Activated naive CD8-positive, alpha-beta T cell treated with anti-CD3 and anti-CD28 coated beads, Interleukin-2, amount 50 U/mL, for 16 hours (primary cell): Measurements from ENCODE around the gene EFL1.
"Not testable (repeated sequence)": the region's sequence is repeated elsewhere in the genome, so short reads cannot be mapped to it uniquely, and the experiment has no call there.

Experiments
- DNase-seq: peaks from one replicate; pipeline ENCODE4 v3.0.0-alpha.2; 2020; ENCODE audit warnings: low read depth, low spot score

The EFL1 gene

GRCh38 chr15:82281276-82281675 lies 18.7 kb upstream of the EFL1 start:
- DNase-seq = not testable (repeated sequence)

DNA sequence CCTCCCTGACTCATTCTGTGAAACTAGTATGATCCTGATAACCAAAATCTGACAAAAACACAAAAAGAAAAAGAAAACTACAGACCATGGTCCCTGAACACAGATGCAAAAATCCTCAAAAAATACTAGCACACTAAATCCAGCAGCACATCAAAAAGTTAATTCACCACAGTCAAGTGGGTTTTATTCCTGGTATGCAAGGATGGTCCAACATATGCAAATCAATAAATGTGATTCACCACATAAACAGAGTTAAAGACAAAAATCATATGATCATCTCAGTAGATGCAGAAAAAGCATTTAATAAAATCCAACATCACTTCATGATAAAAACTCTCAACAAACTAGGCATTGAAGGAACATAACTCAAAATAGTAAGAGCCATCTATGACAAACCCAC lies 12.9 kb upstream of the EFL1 start:
- DNase-seq = no peak

DNA sequence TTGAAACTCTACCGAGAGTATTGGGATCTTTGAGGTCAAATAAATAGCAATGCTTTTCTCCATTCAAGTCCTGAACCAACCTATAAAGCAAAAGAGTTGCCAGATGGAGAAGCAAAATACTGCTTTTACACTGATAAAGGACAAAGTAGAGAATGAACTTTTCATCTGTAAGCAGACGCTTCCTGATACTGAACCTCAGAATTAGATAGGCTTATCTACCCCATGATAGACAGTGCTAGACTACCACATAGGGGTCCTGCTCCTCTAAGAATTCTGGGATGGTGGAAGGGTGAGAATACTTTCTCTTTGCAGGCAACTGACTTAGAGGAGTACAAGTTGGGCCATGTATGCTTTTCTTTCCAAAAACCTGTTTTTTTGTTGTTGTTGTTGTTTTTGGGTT lies 9.6 kb upstream of the EFL1 start:
- no peak for DNase-seq

DNA sequence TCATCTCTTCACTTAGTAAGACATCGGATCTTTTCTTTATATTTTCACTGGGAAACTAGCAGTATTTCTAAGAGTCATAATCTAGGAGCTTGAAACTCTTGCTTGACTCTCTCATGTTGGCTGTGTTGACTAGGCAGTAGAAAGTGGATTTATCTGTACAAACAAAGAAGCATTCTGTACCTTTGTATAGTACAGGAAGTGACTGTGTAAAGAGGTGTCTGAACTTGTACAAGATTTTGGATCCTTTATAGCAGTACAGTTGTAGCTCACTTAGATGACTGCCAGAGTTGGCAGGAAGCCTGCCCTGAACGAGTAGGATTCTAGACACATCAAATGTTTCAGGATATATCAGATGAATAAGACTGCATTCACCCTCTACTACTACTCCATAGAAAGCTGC lies 5.9 kb upstream of the EFL1 start:
- not testable (repeated sequence) for DNase-seq

GRCh38 chr15:82267137-82267536 lies 4.6 kb upstream of the EFL1 start:
- not testable (repeated sequence) for DNase-seq

DNA sequence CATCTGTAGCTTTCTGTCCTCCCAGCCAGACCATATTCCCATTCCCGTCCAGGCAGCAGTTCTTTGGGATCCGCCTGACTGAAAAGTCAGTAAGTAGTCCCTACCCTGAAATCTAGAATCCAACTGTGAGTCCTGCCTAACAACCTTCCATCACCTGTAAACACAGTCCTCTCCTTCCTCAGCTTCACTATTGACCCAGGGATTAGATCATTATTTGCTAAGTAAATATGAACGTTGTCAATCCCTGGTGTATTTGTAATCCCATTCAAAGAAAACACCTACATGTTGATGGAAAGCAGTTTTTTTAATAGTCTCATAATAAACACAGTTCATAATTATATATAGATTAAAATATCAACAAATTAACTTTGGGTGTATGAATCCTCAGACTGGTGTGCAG lies 816 bp upstream of the EFL1 start:
- no peak for DNase-seq

DNA sequence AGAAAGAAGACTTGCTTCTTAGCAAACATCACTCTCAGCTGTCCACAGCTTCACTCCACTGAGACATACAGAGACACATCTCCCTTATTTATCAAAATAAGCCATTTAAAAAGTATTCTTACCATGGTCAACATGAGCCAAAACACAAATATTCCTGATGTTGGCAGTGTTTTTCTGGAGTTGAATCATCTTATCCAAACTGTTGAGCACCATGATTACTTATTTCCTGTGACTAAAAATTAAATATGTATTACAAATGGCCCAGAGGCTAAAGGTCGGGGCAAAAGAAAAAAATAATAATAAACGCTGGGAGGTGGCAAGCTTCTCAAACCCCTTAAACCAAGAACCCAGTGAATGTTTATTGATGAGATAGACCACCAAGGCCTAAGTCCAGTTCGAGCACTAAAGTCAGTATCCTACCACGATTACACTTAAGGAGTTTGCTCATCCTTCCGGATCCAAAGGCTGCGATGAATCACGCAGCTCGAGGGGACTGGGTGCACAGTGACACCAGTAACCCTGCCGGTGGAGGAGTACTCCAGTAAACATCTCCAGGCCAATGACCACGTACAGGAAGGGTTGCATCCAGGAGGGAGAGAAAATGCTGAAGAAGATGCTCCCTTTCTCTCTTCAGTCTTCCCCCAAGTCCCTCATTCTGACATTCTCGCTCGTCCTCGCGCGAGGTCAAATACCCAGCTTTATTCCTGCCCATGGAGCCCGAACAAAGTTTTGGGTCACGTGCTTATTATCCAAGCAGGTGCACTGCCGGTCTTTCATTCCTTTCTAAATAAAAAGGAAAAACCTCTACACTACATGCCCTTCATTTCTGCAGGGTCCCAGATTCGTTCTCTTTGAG lies 740 bp downstream of the EFL1 start:
- not testable (repeated sequence) for DNase-seq

GRCh38 chr15:82248261-82248660 lies 14.3 kb downstream of the EFL1 start:
- DNase-seq = not testable (repeated sequence)

DNA sequence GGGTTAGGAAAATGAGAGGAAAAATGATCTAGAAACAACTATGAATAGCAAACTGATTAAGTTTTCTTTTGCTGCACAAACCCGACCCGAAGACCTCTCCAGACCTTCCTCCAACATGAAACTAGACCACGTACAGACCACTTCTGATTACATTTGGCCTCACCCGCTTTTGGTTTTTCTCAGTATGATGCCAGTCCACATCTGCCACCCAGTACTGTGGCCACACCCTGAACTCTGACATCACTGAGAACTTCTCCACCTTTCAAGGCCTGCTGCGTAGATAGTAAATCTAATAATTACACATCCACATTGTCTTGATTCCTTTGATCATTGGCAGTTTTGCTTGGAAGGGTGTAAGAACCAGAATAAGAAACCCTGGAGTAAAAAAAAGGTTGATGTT lies 16.6 kb downstream of the EFL1 start:
- not testable (repeated sequence) for DNase-seq

DNA sequence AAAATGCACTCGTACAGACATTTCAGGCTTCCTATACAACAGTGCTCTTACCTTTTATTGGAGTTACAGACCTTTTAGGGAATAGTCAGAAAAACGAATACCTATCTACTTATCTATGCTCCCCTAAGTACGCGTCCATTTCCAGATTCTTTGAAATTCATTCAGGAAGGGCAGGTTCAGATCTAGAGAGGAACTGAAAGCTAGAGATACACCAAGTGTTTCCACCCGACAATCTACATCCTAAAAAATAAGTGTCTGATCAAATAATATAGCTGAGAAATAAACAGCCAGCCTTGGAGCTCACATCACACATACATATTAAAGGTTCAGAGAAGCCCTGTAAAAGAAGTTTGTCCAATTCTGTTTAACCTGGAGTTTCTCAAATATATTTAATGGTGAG lies 18.9 kb downstream of the EFL1 start:
- not testable (repeated sequence) for DNase-seq

- DNase-seq = not testable (repeated sequence)
Measured at GRCh38 chr15:82241836-82242499, 20.6 kb downstream of the EFL1 start.

DNA sequence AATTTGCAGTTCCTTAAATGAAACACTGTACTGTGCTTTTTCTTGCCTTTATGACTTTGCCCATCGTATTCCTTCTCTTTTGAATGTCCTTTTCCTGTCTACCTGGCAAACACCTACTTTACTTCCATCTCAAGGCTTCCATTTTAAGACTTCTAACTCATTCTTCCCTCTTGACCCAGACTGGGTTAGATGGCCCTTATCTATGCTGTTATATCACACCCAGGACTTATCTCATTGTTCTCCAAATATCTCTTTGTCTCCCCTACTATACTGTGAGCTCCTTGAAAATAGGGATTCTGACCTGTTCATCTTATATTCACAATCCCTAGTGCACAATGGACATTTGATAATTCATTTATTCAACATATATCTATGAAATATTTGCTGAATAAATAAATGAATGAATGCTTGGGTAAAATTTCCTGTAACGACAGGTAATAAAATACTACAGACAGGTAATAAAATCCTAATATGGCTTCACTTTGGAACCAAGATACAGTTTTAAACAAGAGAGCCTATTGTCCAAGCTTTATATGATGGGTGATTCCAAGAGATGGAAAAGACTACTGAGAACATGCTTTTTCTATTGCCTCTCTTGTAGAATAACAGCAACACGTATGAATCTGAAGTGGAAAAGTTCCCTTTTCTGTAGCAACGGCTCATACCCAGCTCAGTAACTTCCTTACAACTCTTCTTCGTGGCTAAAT lies 22.7 kb downstream of the EFL1 start:
- no peak for DNase-seq

DNA sequence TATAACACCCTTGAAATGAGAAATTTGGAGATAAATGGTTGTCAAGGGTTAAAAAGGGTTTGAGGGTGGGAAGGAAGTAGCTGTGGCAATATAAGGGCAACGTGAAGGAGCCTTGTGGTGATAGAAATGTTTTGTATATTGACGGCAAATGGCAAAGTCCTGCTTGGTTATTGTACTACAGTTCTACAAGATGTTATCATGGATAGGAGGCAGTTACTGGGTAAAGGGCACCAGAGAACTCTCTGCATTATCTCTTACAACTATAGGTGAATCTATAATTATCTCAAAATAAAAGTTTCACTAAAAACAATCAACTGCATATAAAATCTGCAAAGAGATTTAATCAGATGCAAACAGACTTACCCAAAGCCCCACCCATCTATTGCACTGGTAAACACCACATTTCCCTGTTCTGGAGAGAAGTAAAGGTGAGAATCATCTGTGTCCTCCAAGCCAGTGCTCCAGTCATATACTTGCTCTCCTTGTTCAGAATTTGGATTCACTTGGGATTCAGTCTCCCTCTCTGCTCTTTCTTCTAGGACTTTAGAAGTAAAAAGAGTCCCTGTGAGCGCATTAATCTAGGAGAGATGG lies 24.5 kb downstream of the EFL1 start:
- not testable (repeated sequence) for DNase-seq

- no peak for DNase-seq
Measured at GRCh38 chr15:82231842-82232241, 30.7 kb downstream of the EFL1 start.

GRCh38 chr15:82231233-82231632 lies 31.3 kb downstream of the EFL1 start:
- DNase-seq = no peak

GRCh38 chr15:82228750-82229149 lies 33.8 kb downstream of the EFL1 start:
- DNase-seq = no peak

GRCh38 chr15:82221535-82221934 lies 41.0 kb downstream of the EFL1 start:
- DNase-seq = not testable (repeated sequence)

GRCh38 chr15:82216092-82216491 lies 46.4 kb downstream of the EFL1 start:
- DNase-seq = not testable (repeated sequence)

DNA sequence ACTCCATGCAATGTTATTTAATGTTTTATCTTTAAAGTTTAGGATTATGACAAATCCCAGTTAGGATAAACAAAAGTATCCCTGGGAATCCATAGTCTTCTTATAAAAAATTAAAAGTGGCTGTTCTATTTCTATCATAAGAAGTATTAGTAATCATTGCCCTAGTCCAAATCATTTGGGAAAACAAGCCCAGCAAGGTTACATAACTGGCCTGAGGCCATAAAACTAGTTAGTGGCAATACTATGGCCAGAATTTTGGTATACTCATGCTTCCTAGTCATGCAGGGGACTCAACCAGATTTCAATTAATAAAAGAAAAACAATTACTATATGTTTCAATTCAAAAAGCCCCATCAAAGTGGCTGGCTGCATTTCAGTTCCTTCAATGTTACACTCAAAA lies 50.3 kb downstream of the EFL1 start:
- DNase-seq = not testable (repeated sequence)

DNA sequence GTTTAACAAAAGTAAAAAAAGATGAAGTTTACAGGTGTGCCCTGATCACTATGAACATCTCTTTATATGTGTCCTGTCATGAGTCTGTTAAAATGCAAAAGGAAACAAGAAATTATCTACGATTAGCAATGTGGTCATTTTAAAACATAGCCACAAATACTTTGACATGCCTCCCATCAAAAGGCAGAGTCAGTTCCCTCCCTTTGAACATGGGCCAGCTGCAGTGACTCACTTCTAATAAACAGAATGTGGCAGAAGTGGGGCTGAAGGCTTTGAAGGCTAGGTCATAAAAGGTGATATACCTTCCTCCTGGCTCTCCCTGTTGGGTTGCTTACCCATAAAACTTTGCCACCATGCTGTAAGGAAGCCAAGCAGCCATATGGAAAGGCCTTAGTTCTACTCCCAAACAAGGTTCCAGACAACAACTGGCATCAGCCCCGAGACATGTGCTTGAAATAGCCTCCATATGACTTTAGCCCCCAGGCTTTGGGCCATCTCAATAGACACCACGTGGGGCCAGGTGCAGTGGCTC lies 52.4 kb downstream of the EFL1 start:
- not testable (repeated sequence) for DNase-seq

DNA sequence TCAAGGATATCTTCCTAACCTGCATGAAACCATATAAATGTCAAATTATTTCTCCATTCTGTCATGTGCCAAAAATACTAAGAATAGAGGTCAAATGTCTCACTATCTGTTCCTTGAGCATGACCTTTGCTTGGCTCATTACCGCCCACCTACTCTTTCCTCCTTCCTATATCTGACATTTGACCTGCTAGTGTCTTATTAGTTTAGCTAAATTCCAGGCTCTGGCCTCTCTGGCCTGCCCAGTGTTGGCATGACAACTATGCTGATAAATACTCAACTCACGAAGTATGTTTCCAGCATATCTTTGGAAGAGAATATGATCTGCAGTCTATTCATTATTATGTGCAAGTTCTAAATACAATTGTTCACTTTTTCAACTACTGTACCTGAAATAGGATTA lies 58.0 kb downstream of the EFL1 start:
- not testable (repeated sequence) for DNase-seq
